ENCODE data around the gene GP1BB. TPM values are rescaled to one million over a fixed set of nuclear protein-coding genes. Genes with fewer than 3 reads are reported as not detected.

Gene GP1BB
- total and polyA plus RNA-seq, 12 donors, result 0.42 to 29.8 (median 4.7) TPM; not detected in 2

DNA sequence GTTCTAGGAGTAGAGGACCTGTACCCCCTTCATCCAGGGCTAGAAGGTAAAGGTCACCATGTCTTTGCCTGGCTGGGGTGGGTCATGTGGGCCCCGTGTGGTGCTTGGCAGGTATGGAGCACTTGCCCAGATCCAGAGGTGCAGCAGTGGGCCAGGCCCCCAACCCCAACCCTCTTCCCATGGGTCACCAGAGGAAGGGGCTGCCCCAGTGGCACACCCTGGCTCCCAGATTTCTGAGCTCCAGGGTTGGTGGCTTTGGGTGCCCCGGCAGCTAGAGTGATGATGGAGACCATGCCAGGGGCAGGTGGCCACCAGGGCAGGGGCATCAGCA, 2.4 kb upstream of the GP1BB start:
- WGBS, 4 donors, result 81 to 94% (median 92%) methylated on average over 2 of the region's 2 CpGs; no CpG with 5 or more reads in 1 of the 4 donors
- H3K4me3 ChIP-seq, result no peak overlapping the region
- no peaks in the 10 kb centered on the region for H3K9me3 ChIP-seq (replicated peaks in 1 of 3)
- intact Hi-C loops (cut with DNase I), result no loop called here
- H3K36me3 ChIP-seq (replicated peaks in 1 of 2), result no peaks in the 10 kb centered on the region
- no peak for TF ChIP-seq POLR2A (IDR thresholded peaks at IDR 0.05)
- TF ChIP-seq, protein P1, sequence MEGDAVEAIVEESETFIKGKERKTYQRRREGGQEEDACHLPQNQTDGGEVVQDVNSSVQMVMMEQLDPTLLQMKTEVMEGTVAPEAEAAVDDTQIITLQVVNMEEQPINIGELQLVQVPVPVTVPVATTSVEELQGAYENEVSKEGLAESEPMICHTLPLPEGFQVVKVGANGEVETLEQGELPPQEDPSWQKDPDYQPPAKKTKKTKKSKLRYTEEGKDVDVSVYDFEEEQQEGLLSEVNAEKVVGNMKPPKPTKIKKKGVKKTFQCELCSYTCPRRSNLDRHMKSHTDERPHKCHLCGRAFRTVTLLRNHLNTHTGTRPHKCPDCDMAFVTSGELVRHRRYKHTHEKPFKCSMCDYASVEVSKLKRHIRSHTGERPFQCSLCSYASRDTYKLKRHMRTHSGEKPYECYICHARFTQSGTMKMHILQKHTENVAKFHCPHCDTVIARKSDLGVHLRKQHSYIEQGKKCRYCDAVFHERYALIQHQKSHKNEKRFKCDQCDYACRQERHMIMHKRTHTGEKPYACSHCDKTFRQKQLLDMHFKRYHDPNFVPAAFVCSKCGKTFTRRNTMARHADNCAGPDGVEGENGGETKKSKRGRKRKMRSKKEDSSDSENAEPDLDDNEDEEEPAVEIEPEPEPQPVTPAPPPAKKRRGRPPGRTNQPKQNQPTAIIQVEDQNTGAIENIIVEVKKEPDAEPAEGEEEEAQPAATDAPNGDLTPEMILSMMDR (IDR thresholded peaks at IDR 0.05), result no peak
- no peaks in the 10 kb centered on the region for H3K27me3 ChIP-seq
- no peak for DNase-seq
- H3K4me1 ChIP-seq (replicated peaks in 1 of 2), result peaks cover 5 to 7% of the 10 kb centered on the region in 2 donors
- H3K27ac ChIP-seq, result no peak overlapping the region

DNA sequence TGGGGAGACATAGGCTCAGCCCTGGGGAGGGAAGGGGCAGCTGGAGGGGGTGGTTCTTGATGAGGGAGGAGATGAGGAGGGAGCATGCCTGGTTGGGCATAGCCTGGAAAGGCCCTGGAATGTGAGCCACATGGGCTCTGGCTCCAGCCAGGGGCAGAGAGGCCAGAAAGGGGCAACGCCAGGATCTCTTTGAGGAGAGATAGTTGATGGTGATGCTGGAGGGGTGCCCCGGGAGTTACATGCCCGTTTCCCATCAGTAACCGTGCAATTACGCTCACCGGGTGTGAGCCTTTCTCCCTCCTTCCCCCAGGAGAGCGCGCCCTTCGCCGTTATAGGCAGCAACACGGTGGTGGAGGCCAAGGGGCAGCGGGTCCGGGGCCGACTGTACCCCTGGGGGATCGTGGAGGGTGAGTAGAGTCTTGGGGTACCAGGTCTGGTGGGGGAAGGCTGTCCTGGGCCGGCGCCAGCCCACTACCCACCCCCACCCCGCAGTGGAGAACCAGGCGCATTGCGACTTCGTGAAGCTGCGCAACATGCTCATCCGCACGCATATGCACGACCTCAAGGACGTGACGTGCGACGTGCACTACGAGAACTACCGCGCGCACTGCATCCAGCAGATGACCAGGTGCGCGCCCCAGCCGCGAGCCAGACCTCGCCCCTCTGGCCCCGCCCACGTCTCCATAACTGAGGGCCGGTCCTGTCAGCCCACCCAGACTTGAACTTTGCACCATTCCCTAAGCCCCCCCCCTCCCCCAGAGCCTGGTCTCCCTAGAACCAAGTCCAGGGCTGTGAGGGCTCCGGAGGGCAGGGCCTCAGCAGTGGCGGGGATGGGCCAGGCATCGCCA, 1.8 kb upstream of the GP1BB start:
- Histone ChIP-seq H3K27me3 (no peaks in the 10 kb centered on the region), H3K27ac (no peak overlapping the region), H3K4me3 (no peak overlapping the region), H3K36me3 (replicated peaks in 1 of 2) (no peaks in the 10 kb centered on the region), H3K4me1 (replicated peaks in 1 of 2) (peaks cover 5 to 7% of the 10 kb centered on the region in 2 donors), H3K9me3 (replicated peaks in 1 of 3) (no peaks in the 10 kb centered on the region)
- TF ChIP-seq, protein P1 (IDR thresholded peaks at IDR 0.05), result no peak
- TF ChIP-seq POLR2A (IDR thresholded peaks at IDR 0.05), result no peak
- intact Hi-C loops (cut with DNase I), result no loop called here
- 86 to 93% (median 92%) methylated on average over 32 to 44 of the region's 44 CpGs for WGBS, 4 donors
- DNase-seq, result no peak

DNA sequence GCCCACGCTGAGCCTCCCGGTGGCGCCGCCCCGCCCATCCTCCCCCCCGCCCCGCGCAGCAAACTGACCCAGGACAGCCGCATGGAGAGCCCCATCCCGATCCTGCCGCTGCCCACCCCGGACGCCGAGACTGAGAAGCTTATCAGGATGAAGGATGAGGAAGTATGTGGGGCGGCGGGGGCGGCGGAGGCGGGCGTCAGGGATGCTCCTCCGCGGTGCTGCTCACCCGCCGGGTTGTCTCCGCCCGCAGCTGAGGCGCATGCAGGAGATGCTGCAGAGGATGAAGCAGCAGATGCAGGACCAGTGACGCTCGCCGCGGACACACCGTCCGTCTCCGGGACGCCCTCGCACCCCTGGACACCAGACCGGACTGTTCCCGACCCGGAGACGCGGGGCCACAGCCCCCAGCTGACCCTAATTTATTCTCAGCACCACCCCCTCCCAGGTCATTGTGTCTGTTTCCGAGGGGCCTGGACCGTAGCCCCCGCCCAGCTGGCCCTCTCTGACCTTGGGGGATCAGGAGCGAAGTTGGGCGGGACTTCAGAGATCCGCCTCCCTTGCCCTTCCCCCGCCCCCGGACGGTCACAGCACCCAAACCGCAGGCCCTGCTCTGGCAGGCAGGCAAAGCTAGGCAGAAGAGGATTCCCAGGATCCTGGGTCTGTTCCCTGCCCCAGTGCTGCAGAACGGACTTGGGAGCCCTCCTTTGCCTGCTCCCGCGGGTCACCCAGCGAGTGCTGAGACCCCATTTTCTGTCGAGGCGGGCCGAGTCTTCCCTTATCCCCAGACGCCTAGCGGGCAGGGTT, 959 bp upstream of the GP1BB start:
- Histone ChIP-seq H3K27ac (no peak overlapping the region), H3K4me3 (no peak overlapping the region), H3K9me3 (replicated peaks in 1 of 3) (no peaks in the 10 kb centered on the region), H3K36me3 (replicated peaks in 1 of 2) (no peaks in the 10 kb centered on the region), H3K4me1 (replicated peaks in 1 of 2) (peaks cover 5 to 7% of the 10 kb centered on the region in 2 donors), H3K27me3 (no peaks in the 10 kb centered on the region)
- WGBS, 4 donors, result 80 to 93% (median 88%) methylated on average over 34 to 60 of the region's 60 CpGs
- no peak for DNase-seq
- intact Hi-C loops (cut with DNase I), result no loop called here
- no peak for TF ChIP-seq POLR2A (IDR thresholded peaks at IDR 0.05)
- TF ChIP-seq, protein P1 (IDR thresholded peaks at IDR 0.05), result no peak

DNA sequence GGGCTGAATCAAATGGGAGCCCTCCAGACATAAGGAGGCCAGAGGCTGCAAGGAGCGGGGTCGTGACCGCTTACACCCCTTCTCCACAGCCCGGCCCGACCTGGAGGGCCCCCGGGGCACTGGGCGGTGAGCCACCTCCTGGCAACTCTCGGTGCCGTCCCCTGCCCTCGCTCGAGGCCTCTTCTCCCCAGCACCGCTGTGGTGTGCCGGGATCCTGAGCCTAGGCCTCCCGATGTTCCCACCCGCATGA, 432 bp upstream of the GP1BB start:
- no peak for TF ChIP-seq POLR2A (IDR thresholded peaks at IDR 0.05)
- TF ChIP-seq, protein P1 (IDR thresholded peaks at IDR 0.05), result no peak
- no peaks in the 10 kb centered on the region for H3K27me3 ChIP-seq
- 70 to 87% (median 78%) methylated on average over 11 to 15 of the region's 15 CpGs for WGBS, 4 donors

More for the DNA sequence above, 432 bp upstream of the GP1BB start:
- Histone ChIP-seq H3K4me1 (replicated peaks in 1 of 2) (peaks cover 0 to 7% of the 10 kb centered on the region in 2 donors), H3K4me3 (no peak overlapping the region), H3K36me3 (replicated peaks in 1 of 2) (no peaks in the 10 kb centered on the region), H3K27ac (no peak overlapping the region), H3K9me3 (replicated peaks in 1 of 3) (no peaks in the 10 kb centered on the region)
- no peak for DNase-seq
- intact Hi-C loops (cut with DNase I), result no loop called here
